Gastroesophageal sphincter (tissue), 3 donors: ENCODE measurements around the gene CHN1.

Source experiments
- POLR2A ChIP-seq, 2 donors: fragments of 450-650 bp; IDR thresholded peaks; one replicate each; pipeline ENCODE4 v1.6.1; 2017; ENCODE audit warnings: antibody characterized with exemption in 2 of 2, mild to moderate bottlenecking in 2 of 2, moderate library complexity in 1 of 2
- TF ChIP-seq, protein P1 (sequence below), 4 experiments: fragments of 200-600 bp in 2 of 4; fragments of 450-650 bp in 2 of 4; sonication (generic) in 1 of 4; IDR thresholded peaks; one replicate each; pipeline ENCODE4 v1.5.1; 2017 to 2019; ENCODE audit warnings: antibody characterized with exemption in 4 of 4, mild to moderate bottlenecking in 2 of 4, moderate library complexity in 2 of 4

DNA sequence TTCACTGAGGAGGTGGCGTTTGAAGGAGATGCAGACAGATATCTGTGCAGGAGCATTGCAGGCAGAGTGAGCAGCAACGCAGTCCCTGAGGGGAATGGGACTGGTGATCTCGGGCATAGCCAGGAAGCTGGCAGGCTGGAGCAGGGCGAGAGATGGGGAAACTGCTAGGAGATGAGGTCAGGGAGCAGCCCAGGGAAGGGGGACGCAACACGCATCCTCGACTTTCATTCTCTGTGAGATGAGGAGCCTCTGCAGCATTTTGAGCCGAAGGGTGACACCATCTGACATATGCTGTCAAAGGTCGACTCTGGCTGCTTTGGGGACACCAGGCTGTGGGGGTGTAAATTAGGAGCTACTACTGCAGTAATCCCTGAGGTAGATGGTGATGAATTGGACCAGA is 236.6 kb downstream of the CHN1 start:
- TF ChIP-seq, protein P1, sequence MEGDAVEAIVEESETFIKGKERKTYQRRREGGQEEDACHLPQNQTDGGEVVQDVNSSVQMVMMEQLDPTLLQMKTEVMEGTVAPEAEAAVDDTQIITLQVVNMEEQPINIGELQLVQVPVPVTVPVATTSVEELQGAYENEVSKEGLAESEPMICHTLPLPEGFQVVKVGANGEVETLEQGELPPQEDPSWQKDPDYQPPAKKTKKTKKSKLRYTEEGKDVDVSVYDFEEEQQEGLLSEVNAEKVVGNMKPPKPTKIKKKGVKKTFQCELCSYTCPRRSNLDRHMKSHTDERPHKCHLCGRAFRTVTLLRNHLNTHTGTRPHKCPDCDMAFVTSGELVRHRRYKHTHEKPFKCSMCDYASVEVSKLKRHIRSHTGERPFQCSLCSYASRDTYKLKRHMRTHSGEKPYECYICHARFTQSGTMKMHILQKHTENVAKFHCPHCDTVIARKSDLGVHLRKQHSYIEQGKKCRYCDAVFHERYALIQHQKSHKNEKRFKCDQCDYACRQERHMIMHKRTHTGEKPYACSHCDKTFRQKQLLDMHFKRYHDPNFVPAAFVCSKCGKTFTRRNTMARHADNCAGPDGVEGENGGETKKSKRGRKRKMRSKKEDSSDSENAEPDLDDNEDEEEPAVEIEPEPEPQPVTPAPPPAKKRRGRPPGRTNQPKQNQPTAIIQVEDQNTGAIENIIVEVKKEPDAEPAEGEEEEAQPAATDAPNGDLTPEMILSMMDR (IDR thresholded peaks at IDR 0.05), result no peak
- TF ChIP-seq POLR2A (IDR thresholded peaks at IDR 0.05), result no peak
